Measurements from ENCODE around the gene FKBP2.

Gene FKBP2

GRCh38 chr11:64249563-64250414, 8.9 kb downstream of the FKBP2 start:
- DNase-seq (ENCODE audit: low spot score): no peak

- peak; percentile 44 for DNase-seq (ENCODE audit: low spot score)
Observed at GRCh38 chr11:64250415-64251015, 9.6 kb downstream of the FKBP2 start.

GRCh38 chr11:64251016-64251752, 10.3 kb downstream of the FKBP2 start, which contains the start of gene PLCB3:
Gene PLCB3 (plus strand): TSS chr11:64251530. CDS start chr11:64251650, 120 bp downstream.
- peak; percentile 84 for DNase-seq (ENCODE audit: low spot score)

GRCh38 chr11:64251753-64252002, 10.8 kb downstream of the FKBP2 start:
- no peak for DNase-seq (ENCODE audit: low spot score)

GRCh38 chr11:64252003-64252872, 11.3 kb downstream of the FKBP2 start:
- peak; percentile 85 for DNase-seq (ENCODE audit: low spot score)

- DNase-seq (ENCODE audit: low spot score): no peak
Observed at GRCh38 chr11:64253043-64253442, 12.1 kb downstream of the FKBP2 start.

GRCh38 chr11:64253481-64253880, 12.6 kb downstream of the FKBP2 start:
- peak; percentile 61 for DNase-seq (ENCODE audit: low spot score)

- no peak for DNase-seq (ENCODE audit: low spot score)
Observed at GRCh38 chr11:64254326-64254725, 13.4 kb downstream of the FKBP2 start.

- DNase-seq (ENCODE audit: low spot score): no peak
Observed at GRCh38 chr11:64255135-64256128, 14.5 kb downstream of the FKBP2 start.

GRCh38 chr11:64256300-64256699, 15.4 kb downstream of the FKBP2 start:
- DNase-seq (ENCODE audit: low spot score): no peak

GRCh38 chr11:64258356-64258755, 17.5 kb downstream of the FKBP2 start:
- DNase-seq (ENCODE audit: low spot score): no peak

GRCh38 chr11:64258946-64259532, 18.1 kb downstream of the FKBP2 start:
- DNase-seq (ENCODE audit: low spot score): no peak

GRCh38 chr11:64259533-64260067, 18.7 kb downstream of the FKBP2 start:
- DNase-seq (ENCODE audit: low spot score): no peak

- no peak for DNase-seq (ENCODE audit: low spot score)
Observed at GRCh38 chr11:64260147-64260708, 19.3 kb downstream of the FKBP2 start.

GRCh38 chr11:64261556-64262080, 20.7 kb downstream of the FKBP2 start:
- no peak for DNase-seq (ENCODE audit: low spot score)

- no peak for DNase-seq (ENCODE audit: low spot score)
Observed at GRCh38 chr11:64262271-64263002, 21.5 kb downstream of the FKBP2 start.

- DNase-seq (ENCODE audit: low spot score): no peak
Observed at GRCh38 chr11:64263021-64263946, 22.4 kb downstream of the FKBP2 start.

- DNase-seq (ENCODE audit: low spot score): no peak
Observed at GRCh38 chr11:64263947-64264317, 23.0 kb downstream of the FKBP2 start.

Data from hepatic stellate cell (primary cell).